GM18505 (cell line): ENCODE data around the gene PRIMA1.

Experiments used
- ATAC-seq: cut with Tn5 transposase; IDR thresholded peaks from one replicate; pipeline ENCODE4 v1.9.1; 2021; ENCODE audit not compliant: unreplicated experiment
- POLR2A ChIP-seq: IDR thresholded peaks from 4 replicates; pipeline ENCODE4 v1.6.1; 2011; ENCODE audit warnings: borderline replicate concordance; ENCODE audit not compliant: insufficient read depth, insufficient read length; ENCODE audit errors: extremely low read depth

The PRIMA1 gene

DNA sequence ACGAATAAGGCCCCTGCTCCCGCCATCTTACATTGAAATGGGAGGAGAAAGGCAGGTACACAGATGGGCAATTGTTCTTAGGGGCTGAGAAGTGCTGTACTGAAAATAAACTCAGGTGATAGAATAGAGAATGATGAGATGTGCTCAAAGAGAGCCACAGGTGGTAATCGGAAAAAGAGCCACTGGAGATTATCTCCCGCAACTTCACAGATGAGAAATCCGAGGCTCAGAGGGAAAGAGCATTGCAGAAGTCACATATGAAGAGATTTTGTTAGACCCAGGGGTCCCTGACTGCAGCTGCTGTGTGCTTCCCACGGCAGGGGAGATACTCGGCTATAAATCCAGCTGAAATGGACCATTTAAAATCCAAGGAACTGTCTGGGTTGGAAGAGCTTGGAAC is 73.7 kb downstream of the PRIMA1 start:
- no peak for TF ChIP-seq POLR2A
- no peak for ATAC-seq

DNA sequence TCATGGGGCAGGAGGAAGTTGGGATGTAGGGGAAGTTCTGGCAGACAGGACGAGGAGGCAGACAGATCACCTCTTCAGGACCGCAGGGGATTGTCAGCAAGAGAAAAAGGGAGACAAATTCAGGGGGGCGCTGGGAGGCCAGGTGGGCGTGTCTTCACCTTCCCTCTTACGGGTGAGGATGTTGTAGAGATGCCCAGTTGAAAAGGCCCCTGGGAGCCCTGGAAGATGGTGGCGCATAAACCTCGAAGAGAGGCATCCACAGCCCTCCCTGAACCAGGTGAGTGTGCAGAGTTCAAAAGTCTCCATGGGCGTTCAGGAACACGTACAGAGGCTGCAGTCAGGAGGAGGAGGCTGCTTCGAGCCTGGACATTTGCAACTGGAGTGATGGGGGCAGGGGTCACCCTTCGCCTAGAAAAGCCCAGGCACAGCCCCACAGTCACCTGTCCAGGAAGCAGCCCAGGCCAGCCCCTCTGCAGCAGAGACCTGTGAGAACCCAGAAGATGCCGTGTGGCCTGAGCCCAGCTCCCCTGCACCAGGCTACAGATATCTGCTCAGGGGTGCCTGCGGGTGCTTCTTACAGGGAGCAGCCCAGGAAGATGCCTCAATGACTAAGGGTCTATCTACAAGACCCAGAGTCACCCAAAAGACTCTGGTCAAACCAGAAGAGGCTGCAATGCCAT is 74.4 kb downstream of the PRIMA1 start:
- ATAC-seq: no peak
- TF ChIP-seq POLR2A: no peak

GRCh38 chr14:93712838-93713724 is 75.2 kb downstream of the PRIMA1 start:
- no peak for TF ChIP-seq POLR2A
- no peak for ATAC-seq

DNA sequence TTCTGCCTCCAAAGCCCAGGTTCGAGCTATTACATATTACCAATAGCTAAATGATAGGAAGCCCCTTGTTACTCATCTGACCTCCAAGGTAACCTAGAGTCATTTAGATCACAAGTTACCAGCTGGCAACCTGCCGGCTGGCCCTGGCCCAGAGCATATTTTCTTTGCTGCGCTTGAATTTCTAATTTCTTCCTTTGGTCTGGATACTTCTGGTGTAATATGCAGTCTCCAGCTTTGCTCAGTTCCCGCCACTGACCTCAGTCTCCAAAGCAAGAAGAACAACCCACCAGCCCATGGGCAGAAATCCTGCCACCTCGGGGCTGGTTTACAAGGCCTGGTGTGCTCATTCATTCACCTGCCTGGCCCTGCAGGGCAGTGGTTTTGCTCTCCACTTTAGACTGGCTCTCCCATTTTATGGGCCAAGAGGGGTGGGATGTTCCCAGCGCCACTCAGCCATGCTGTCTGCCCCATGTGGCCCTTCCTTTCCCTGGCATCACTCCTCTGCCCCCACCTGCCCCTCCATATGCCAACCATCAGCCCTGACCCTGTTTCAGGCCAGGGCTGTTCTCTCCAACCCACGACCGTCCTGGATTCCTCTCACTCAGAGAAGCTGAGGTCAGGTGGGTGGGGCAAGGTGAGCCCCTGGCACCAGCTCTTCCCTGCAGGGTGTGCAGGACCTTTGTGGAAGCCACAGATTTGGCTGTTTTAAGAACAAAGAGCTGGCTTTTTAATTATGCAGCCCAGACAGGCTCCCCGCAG is 76.0 kb downstream of the PRIMA1 start:
- ATAC-seq: no peak

GRCh38 chr14:93709249-93709648 is 79.0 kb downstream of the PRIMA1 start:
- TF ChIP-seq POLR2A: no peak
- ATAC-seq: no peak

More for the DNA sequence above, 76.0 kb downstream of the PRIMA1 start:
- TF ChIP-seq POLR2A: no peak

DNA sequence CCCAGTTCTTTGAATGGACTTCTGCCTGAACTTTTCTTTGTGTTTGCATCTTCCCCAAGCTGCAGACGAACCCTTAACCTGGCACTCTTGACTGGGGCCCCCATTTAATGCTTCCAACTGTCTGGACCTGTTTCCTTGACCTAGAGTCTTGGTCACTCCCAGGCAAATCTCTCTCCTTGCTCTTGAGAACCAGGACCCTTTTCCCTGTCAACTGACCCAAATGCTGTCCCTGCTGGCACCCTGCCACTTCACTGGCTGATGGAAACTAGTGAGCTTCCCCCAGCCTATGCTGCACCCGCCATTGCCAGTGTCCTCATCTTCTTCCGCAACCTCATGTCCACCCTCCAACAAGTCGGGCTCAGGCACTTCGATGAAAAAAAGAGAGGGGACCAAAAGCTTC is 79.5 kb downstream of the PRIMA1 start:
- TF ChIP-seq POLR2A: no peak
- no peak for ATAC-seq

GRCh38 chr14:93708311-93708734 is 80.0 kb downstream of the PRIMA1 start:
- TF ChIP-seq POLR2A: no peak
- ATAC-seq: no peak

- TF ChIP-seq POLR2A: no peak
- no peak for ATAC-seq
Measured at GRCh38 chr14:93707475-93707874, 80.8 kb downstream of the PRIMA1 start.

DNA sequence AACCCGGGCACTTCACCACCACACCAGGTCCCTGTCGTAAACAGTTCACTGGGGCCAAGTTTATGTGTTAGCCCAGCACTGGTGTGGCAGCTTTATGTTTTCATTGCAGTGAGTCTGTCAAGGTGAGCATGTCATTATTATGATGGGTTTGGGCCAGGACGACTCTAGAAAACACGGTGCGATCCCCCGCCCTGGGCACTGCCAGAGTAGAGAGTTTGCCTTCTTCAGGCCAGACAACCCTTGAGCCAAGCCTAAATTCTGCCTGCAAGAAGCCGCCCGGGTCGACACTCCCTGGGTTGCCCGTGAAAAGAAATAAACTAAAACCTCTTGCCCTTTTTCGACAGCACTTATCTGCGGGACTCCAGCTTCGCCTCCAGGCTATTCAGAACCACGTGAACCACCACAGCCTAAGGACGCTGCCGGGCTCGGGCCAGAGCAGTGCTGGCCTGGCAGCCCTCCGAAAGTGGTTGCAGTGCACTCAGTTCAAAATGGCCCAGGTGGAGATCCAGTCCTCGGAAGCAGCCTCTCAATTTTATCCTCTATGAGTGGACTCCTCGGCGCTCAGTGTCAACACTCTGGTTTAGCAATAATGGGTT is 81.8 kb downstream of the PRIMA1 start:
- TF ChIP-seq POLR2A: no peak
- ATAC-seq: no peak

- no peak for TF ChIP-seq POLR2A
- no peak for ATAC-seq
Measured at GRCh38 chr14:93705513-93706156, 82.7 kb downstream of the PRIMA1 start.

GRCh38 chr14:93703941-93704340 is 84.3 kb downstream of the PRIMA1 start:
- TF ChIP-seq POLR2A: no peak
- ATAC-seq: no peak

DNA sequence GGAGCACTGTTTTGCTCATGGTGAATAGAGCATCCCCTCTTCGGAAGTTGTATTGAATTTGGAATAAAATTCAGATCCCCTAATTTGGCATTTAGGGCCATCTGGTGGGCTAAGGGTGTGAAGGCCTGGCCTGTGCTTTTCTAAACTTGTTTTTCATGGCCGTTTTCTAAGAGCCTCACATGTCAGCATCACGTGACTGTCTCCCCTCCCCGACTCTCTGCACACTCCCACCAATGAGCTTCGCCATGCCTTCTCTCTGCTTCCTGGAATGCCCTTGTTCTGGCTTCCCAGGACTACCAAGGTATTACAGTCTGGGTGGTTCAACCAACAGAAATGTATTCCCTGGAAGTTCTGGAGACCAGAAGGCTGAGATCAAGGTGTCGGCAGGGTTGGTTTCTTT is 85.3 kb downstream of the PRIMA1 start:
- ATAC-seq: no peak
- no peak for TF ChIP-seq POLR2A

- no peak for ATAC-seq
- no peak for TF ChIP-seq POLR2A
Measured at GRCh38 chr14:93701562-93701961, 86.7 kb downstream of the PRIMA1 start.

DNA sequence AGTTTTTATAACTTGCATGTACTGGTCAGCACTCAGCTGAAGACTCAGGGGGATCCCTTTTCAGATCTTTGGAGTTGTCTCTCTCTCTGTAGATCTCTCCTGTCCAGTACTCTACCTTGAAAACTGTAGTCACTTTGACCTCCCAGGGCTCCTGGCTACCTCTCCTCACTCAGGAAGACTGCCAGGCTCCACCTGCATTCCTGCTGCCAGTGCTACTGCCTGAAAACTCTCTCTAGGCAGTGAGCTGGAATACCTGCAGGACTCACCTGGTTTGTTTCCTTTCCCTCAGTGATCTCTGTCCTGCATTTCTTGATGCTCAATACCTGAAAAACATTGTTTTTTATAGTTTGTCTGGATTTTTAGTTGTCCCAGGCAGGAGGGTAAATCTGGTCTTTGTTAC is 87.4 kb downstream of the PRIMA1 start:
- no peak for TF ChIP-seq POLR2A
- ATAC-seq: no peak
